GM19324 (cell line): ENCODE data around the gene ATG16L2.
"Not testable (repeated sequence)": the region's sequence is repeated elsewhere in the genome, so short reads cannot be mapped to it uniquely, and the experiment has no call there.

Source experiments
- ATAC-seq: cut with Tn5 transposase; IDR thresholded peaks from one replicate; pipeline ENCODE4 v1.9.1; 2021; ENCODE audit warnings: mild to moderate bottlenecking, moderate library complexity; ENCODE audit not compliant: unreplicated experiment, low FRiP score

Gene ATG16L2

DNA sequence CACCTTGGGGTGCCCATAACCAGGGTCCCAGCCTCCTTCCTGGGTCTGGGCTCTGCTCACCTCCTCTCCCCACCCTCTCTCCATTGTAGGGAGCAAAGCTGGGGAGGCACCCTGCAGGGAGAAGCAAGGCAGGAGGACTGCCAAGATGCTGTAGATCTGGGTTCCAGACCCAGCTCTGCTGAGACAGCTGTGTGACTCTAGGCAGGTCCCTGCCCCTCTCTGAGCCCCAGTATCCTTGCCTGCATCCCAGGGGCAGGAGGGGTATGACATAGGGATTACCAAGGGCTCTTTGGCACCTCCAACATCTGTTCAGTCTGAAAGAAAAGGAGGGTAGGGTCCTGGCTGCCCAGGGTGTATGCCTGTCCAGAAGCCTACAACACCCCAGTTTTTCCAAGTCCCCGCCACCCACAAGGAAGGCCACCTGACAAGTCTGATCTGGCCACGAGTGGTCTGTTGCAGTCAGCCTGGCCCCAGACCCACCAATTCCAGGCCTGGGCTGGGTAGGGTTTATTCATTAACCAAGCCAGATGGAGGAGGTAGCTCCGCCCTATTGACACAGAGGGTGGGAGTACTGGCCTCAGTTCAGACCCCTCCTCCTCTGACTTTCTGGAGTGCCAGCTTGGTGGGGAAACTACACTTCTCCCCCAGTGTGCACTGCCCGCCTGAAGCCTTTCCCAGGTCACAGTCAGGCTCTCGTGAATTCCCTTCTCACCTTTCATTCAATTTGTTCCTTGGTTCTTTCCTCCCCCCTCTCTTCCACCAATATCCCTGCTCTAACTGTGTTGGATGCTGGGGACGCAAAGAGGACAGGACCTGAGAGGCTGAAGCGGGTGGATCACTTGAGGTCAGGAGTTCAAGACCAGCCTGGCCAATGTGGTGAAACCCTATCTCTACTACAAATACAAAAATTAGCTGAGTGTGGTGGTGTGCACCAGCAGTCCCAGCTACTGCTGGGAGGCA lies 35.4 kb upstream of the ATG16L2 start:
- ATAC-seq, result no peak

DNA sequence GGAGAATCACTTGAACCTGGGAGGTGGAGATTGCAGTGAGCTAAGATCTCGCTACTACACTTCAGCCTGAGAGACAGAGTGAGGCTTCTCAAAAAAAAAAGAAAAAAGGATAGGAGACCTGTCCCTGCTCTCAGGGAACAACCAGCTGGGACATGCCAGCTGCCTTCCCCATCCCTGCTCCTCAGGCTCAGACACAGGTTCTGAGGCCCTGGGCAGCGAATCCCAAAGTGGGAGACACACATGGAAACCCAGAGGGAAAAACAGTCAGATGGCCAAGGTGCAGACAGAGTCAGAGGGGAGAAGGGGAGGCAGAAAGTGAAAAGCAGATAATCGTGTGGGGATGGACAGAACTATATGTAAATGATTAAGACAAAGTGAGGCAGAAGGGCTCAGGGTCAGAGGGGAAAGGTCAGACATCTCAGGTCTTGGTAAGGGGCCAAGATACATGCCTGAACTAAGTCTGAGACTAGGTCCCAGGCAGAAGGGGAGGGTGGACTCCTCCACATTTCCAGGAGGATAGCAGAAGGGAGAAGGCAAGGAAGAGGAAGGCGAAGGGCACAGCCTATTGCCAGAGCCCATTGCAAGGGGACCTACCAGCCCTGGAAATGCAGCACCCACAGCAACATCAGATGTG lies 34.6 kb upstream of the ATG16L2 start:
- no peak for ATAC-seq

DNA sequence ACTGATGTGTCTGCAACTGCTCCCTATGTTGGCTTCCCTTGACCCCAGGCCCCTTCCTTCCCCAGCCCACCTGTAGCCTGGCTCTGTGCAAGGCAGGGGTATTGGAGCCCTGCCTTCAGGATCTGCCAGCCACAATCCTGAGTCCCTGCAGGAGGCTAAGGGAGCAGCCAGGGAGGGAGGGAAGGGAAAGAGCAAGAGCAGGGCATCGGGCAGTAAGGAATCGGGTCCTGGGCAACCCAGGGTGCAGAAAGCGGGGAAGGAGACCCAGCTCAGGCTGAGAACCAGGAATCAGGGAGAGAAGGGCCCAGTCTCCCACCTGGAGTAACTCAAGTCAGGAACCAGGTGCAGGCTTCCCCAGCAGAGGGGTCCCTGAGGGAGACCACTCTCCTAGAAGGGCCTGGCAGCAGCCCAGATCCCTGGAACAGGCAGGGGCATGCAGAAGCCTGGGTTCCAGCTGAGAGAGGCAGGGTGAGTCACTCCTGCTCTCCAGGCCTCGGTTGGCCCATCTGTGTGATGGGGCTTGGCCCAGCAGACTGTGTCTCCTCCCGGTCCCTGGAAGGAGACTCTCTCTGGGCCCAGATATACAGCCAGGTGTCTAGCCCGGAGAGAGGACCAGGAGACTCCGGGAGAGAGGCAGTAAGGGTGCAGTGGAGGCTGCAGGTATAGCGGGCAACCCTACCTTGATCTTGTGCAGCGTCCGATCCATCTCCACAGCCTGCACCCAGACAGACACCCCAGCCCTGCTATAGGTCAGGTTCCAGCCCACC lies 33.7 kb upstream of the ATG16L2 start:
- no peak for ATAC-seq

DNA sequence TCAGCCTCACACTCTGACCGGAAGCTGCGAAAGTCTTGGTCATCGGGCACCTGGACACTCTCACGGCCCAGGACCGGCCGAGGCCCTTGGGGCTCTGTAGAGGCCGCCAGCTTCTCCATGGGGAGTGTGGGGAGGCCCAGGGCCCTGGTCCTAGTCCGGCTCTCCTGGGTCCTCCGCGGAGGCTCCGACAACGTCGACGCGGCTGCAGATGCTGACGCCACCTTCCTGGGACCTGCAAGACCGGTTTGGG lies 33.2 kb upstream of the ATG16L2 start:
- ATAC-seq, result no peak

DNA sequence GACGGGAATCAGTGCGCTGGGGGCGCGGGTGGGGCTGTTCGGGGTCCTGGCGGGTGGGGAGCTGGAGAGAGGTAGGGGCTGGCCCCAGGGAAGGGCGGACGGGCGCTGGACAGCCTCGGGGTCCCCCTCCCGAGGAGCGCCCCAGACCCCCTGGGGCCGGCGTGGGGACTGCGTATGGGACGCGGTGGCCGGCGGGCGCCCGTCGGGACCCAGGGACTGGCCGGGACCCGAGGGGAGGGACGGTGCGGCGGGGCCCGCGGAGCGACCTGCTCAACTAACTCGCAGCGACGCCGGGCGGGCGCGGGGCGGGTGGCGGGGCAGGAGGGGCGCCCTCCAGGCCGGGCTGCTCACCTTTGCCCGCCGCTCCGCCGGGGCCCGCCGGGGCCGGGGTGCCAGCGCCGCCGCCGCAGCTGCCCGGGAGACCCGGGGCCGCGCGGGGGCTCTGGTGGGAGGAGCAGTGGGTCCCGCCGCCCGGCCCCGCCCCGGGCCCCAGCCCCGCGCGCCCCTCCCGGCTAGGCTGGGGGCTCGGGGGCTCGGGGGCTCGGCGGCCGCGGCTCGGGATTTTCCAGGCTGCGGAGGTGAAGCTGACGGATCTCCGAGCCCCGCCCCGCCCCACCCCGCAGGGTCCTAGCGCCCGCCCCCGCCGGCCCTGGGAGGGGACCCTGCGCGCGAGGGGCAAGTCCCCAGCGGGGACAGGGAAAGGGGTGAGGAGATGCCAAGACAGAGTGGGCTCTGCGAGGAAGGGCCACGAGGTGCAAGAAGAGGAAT lies 32.7 kb upstream of the ATG16L2 start:
- peak; percentile 42 for ATAC-seq

DNA sequence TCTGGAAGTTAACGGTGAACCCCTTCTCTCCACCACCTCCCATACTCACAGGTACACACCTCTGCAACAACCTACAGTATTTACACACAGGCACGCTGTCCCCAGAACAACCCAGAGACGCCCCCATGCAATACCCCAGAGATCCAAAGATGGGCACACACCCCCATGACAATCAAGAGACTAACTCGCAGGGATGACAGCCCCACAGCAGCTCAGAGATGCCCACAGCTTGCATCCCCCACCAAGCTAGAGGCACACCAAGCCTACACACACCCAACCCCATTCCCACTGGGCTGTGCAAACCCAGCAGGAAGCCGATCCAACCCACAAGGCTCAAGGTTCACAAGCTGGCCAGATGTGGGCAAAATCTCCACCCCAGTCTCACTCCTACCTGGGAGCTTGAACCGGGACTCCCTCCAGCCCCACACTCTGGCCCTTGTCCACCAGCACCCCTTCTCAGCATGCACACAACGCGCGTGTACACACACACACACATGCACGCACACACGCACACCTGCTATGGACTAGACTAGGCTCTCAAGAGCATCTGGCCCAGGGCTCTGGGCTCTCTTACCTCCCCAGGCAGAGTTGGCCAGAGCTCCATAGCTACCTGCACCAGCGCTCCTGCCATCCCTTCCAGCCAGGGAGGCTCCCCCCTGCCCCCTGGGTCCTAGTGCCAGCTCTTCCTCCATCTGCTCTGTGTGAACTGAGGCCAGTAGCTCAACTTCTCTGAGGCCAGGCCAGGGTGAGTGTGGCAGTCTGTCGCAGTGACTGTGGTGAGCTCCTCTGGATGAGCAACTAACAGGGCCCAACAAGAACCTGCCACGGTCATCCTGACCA lies 31.9 kb upstream of the ATG16L2 start:
- peak; percentile 9 for ATAC-seq

DNA sequence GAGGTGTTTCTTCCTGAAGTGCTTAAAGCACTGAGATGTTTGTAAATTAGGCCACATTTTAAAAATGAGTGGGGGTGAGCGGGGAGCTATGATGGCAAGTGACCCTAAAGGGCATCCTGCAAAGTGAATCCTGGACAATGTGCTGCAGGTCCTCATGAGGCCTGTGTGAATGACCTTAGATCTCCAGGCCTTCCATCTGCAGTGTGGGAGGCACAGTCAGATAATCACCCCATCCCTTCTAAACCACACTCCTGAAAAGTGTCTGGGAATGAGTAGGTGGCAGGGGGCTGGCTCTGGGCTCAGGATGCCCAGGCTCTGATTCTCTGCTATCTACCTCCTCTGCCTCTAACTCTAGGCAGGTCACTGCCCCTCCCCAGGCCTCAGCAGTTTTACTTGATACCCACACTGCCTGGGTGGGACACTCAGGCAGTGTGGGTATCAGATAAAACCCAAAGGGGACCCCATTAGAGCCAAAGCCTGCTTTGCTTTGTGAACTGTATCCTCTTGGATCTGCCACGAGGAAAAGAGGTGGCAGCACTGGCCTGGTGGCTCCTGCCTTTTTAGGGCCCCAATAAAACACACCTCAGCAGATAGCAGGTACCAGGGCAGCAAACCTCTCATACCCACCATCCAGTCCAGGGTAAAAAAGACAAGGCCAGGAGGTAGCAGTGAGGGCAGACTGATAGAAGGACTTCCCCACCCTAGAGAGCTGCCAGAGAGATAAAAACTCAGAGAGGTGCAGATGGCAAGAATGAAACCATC lies 30.9 kb upstream of the ATG16L2 start:
- no peak for ATAC-seq

DNA sequence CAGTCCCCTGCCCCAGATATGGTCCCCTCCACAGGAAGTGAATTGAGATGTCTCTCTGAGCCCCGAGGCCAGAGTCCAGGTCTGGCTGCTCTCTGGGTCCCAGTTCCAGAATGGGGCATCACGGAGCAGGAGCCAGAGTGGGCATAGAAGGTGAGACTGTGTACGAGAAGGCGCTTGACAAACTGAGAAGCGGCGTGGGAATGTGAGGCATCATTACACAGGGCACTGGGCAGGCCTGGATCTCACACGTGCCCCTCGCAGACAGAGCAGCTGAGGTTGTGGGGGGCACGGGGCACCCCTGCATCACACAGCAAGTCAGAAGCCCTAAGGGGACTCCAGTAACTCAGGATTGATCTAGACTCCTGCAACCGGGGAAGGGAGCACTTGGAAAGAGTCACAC lies 29.5 kb upstream of the ATG16L2 start:
- ATAC-seq, result no peak

DNA sequence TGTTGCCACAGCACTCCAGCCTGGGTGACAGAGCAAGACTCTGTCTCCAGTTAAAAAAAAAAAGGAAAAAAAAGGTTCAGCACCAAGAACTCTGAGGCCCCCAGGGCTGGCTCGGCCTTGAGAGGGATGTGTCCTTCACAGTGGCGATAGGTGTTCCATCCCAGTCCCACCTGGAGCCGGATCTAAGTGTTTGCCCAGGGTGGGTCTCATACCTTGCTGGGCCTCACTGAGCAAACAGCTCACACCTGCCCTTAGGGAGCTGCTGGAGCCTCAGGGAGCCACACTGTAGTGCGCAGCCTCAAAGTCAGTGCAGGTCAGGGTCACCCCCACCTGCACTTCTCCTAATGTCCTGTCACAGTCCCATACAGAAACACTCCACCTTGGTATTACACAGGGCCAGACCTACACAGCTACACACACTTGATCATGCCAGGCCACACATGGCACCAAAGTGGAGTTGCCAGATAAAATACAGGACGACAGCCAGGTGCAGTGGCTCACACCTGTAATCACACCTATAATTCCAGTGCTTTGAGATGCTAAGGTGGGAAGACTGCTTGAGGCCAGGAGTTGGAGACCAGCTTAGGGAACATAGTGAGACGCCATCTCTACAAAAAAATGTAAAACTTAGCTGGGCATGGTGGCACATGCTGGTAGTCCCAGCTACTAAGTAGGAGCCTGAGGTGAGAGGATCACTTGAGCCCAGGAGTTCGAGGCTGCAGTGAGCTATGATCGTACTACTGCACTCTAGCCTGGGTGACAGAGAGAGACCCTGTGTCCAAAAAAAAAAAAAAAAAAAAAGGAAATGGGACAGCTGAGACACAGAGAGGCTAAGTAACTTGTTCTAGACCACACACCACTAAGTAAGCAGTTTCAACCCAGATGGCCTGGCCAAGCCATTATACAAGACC lies 27.7 kb upstream of the ATG16L2 start:
- no peak for ATAC-seq

DNA sequence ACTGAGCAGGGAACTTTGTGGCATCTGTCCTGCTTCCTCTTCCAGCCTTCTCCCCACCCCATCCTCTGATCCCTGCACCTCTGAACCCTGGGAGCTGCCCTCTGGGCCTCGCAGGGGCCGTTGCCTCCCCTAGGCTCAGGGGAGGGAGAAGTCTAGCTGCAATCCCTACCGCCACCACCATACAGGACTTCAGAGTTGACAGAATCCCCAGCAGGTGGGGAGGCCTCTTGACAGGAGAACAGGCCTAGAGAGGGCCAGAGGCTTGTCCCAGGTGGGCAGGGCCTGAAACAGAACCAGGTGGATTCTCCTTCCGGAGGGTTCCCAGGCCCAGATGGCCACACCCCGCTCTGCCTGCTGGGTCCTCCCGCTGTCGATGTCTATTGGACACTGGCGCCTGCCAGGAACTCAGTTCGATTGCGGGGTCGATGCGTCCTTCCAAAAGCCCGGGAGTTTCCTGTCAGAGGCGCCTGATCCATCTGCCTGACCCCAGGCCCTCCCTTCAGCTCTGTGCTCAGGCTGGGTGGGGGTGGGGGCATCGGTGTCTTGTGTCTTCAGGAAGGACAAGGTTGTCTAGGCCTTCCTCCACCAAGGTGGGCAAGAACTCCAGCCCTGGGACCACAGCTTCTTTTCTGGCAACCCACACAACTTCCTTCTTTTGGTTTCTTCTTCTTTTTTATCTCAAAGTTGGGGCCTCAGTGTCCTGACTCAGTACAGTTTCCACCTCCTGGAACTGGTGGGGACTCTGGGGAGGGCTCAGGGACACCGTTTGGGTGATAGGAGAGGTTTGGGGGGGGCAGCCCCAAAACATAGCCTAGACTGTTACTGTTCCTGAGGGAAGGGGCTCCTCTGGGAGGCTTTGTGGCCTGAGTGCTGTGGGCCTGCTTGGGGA lies 26.8 kb upstream of the ATG16L2 start:
- ATAC-seq, result no peak

DNA sequence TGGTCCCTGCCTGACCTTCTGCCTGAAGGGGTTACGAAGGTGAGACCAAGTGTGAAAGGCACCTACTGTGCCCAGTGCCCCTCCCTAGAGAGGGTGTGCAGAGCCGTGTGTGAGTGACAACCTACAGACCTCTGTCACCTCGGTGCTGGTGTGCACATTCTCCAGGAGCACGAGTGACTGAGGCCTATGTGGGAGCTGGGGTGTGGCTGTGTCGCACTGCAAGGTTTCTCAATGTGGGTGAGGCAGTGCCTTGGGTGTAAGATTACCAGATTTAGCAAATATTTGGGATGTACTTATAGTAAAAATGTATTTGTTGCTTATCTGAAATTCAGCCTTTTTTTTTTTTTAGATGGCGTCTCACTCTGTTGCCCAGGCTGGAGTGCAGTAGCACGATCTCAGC lies 26.0 kb upstream of the ATG16L2 start:
- no peak for ATAC-seq

DNA sequence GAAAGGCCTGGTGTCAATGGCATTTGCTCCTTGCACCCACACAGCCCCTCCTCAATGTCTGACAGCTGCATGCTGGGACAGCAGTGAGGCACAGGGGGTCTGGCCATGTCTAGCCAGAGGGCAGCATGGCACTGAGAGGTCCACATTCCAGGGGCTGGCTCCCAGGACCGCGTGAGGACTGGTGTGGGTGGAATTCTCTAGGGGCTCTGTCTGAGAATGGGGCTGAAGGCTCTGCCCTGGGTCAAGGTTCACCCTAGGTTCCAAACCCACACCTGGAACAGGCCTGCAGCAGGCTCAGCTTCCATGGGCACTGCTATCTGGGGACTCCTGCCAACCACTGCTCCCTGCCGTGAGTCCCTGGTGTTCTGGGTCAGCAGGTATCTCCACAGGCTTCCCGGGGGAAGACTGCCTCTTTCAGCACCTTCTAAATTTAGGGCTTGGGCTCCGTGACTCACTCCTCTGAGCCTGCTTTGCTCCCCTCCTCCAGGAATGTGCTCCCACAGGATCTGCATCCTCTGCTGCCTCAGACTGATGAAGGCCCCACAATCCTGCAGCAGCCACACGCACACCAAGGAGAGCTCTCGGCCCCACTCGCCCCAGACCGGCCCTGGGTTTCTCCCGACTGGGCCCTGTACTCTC lies 24.6 kb upstream of the ATG16L2 start:
- ATAC-seq, result no peak

DNA sequence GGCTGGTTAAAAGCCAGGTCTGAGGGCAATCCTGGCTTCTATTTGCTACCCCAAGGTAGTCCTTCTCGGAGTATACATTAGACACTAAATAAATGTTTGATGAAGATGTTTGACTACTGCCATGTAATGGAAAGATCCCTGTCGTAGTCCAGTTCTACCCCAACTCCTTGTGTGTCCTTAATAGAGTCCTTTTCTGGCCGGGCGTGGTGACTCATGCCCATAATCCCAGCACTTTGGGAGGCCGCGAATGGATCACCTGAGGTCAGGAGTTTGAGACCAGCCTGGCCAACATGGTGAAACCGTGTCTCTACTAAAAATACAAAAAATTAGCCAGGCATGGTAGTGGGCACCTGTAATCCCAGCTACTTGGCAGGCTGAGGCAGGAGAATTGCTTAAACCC lies 23.0 kb upstream of the ATG16L2 start:
- not testable (repeated sequence) for ATAC-seq

DNA sequence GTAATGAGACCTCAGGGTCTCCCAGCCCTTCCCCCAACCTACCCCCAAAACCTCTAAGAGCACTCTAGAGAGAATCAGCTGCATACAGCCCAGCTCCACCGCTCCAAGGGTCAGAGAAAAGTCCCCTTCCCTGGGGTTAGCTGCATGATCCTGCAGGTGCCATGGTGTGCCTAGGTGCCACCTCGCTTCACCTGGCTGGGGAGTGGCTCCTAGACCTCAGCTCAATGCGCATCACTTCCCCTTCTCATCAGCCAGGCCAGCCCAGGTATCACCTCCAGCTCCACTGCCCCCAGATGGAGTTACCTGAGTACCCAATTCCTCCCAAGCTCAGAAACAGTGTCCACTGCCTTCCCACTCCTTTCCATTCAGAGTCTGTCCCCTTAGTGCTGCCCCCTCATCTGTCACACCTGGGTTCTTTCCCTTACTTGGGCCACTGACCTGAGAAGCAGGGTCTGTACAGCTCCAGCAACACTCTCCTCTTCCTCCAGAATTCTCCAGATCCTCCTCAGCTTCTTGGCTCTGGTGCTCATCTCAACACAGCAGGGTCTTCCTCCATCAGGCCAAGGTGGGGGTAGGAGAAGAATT lies 21.7 kb upstream of the ATG16L2 start:
- ATAC-seq, result no peak

DNA sequence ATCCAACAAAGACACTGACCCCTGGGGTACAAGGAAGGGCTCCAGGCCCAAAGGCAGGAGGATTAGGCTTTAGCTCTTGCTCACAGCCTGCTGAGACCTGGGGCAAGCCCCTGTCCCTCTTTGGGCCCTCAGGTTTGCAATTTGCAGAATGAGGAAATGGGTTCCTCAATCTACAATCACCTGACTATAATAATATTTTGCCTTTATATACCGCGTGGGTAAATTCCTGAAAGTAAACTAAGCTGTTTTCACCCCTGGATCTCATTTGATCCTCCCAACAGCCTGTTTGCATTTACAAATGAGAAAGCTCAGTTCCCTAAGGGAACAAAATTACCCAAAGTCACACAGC lies 21.2 kb upstream of the ATG16L2 start:
- ATAC-seq, result no peak
